Lower leg skin (tissue), 4 donors: ENCODE results near the gene FAM180B. TPM values are rescaled to one million over a fixed set of nuclear protein-coding genes. Genes with fewer than 3 reads are reported as not detected.

Experiments
- DNase-seq, 2 donors: peaks; one replicate each; pipeline ENCODE4 v3.0.0-alpha.2; 2019; ENCODE audit warnings: low spot score in 2 of 2
- H3K4me3 ChIP-seq: fragments of 200-600 bp; sonication (generic); 2 replicates; pipeline ENCODE4 v1.5.1; 2017; ENCODE audit warnings: mild to moderate bottlenecking, low read depth; ENCODE audit not compliant: poor library complexity, severe bottlenecking
- CTCF ChIP-seq, 3 donors: fragments of 450-650 bp; IDR thresholded peaks; one replicate each; pipeline ENCODE4 v1.5.1; 2016; ENCODE audit warnings: antibody characterized with exemption in 3 of 3, mild to moderate bottlenecking in 3 of 3, moderate library complexity in 2 of 3
- POLR2A ChIP-seq, 2 donors: fragments of 450-650 bp; IDR thresholded peaks; one replicate each; pipeline ENCODE4 v1.6.1; 2016 to 2017; ENCODE audit warnings: antibody characterized with exemption in 2 of 2, mild to moderate bottlenecking in 1 of 2, moderate library complexity in 1 of 2
- WGBS, 2 donors: methylation state at CpG; one replicate each; pipeline ENCODE4 v1.1.5; 2018; 5-methylcytosine and 5-hydroxymethylcytosine counted together
- intact Hi-C: fragments of 100-400 bp; cut with DNase I; formaldehyde crosslinking; loops from one replicate; pipeline ENCODE4 v1.15.0; 2023; ENCODE audit warnings: low total_unique reads
- total RNA-seq, 4 donors: library from RNA; depleted of rRNA; stranded (reverse); fragments of >200 nt; gene quantifications; one replicate each; pipeline ENCODE4 v1.1.0, GENCODE V29; 2016

The FAM180B gene
- total RNA-seq, 4 donors from 2014 or later: 0.46 to 6.3 (median 1.4) TPM; not detected in 1

DNA sequence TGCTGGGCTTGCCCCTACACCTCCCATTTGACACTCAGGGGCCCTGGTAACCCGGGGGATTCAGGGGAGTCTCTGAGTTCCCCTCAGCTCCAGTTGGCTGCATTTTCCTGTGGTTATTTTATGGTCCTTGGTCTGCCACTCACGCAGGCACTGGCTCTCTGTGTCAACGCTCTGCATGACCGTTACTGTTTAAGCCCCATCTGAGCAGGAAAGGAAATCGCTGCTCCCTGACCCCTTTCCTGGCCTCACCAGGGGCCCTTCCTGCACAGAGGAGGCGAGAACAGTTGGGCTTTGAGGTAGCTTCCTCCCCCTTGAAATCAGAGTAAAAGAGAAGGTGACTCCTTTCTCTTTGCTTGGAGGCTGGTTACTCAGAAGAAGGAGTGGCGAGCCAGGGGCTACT is 5.3 kb downstream of the FAM180B start:
- intact Hi-C loops: no loop called here
- WGBS, 2 donors: 59 to 78% methylated on average over 7 of the region's 7 CpGs
- no peak for TF ChIP-seq POLR2A (IDR thresholded peaks at IDR 0.05)
- TF ChIP-seq CTCF (IDR thresholded peaks at IDR 0.05): no peak
- no peak overlapping the region for H3K4me3 ChIP-seq
- no peak for DNase-seq

DNA sequence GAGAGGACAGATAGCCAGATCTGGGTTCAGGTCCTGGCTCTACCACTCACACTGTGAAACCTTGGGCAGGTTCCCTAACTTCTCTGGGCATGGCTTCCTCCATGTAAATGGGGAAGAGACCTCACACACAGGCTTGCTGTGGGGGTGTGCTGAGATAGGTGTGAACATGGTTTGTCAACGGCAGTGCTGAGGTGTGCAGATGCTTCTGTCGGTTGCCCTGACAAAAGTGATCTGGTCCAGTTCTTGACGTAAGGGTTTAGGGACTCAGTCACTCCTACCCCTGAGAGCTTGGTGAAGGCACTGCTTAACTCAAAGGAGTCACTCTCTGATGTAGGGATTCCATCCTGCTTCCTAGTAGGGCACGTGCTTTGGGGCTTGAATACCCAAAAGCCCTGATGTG is 5.8 kb downstream of the FAM180B start:
- no peak for DNase-seq
- intact Hi-C loops: no loop called here
- 62 to 74% methylated on average over 4 of the region's 4 CpGs for WGBS, 2 donors
- TF ChIP-seq POLR2A (IDR thresholded peaks at IDR 0.05): no peak
- no peak for TF ChIP-seq CTCF (IDR thresholded peaks at IDR 0.05)
- no peak overlapping the region for H3K4me3 ChIP-seq

GRCh38 chr11:47592970-47593369 is 6.5 kb downstream of the FAM180B start:
- H3K4me3 ChIP-seq: no peak overlapping the region
- TF ChIP-seq CTCF (IDR thresholded peaks at IDR 0.05) (no peak), POLR2A (IDR thresholded peaks at IDR 0.05) (no peak)
- intact Hi-C loops: no loop called here
- no peak for DNase-seq
- 81 to 88% methylated on average over 2 of the region's 2 CpGs for WGBS, 2 donors

- H3K4me3 ChIP-seq: no peak overlapping the region
- TF ChIP-seq CTCF (IDR thresholded peaks at IDR 0.05): no peak
- no peak for TF ChIP-seq POLR2A (IDR thresholded peaks at IDR 0.05)
- 10 to 17% methylated on average over 6 of the region's 6 CpGs for WGBS, 2 donors
- DNase-seq: no peak
- intact Hi-C loops: no loop called here
Measured at GRCh38 chr11:47593492-47593933, 7.0 kb downstream of the FAM180B start.

DNA sequence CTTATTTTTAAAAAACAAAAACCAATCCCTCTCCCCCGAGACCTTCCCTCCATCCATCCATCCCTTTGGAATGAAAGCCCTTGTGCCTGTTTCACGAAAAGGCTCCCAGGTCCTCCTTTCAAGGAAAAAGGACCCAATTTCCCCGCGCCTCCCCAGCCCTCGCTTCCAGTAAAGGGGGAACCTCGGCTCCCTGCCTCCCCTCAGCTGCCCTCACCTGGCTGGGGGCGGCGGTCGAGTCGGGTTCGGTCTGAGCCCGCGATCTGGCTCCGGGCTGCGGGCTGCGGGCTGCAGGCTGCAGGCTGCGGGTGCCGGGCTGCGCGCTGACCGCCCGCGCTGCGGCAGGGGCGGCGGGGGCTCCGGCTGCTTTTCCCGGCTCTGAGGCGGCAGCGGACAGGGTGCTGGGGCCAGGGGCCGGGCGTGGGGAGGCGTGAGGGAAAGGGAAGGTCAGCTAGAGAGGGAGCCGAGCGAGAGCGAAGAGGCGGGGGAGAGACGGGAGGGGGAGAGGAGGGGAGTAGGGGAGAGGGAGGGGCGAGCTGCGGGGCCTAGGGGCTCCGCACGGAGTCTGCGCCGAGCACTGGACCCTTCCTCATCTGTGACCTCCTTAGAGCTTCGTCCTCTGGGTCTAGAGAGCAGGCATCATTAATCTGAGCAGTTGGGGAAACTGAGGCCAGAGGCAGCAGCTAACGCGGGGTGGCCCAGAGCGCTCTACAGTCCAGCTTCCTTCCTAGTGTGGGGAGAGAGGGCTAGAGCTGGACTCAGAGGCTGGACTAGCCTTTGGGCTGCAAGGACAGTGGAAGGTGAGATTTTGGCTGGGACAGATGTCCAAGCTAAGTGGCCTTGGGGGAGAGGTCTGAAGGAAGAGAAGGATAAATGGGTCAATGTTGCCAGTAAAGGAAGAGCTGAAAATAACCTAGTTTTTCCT is 7.7 kb downstream of the FAM180B start, which contains the start of gene C1QTNF4:
Gene C1QTNF4 (minus strand): TSS at position 478 of the 922 bp plus-strand sequence. CDS start 3,601 bp downstream, outside the sequence.
- intact Hi-C loops: no loop called here

More for the DNA sequence above, 7.7 kb downstream of the FAM180B start, which contains the start of gene C1QTNF4:
- TF ChIP-seq CTCF (IDR thresholded peaks at IDR 0.05) (no peak), POLR2A (IDR thresholded peaks at IDR 0.05) (no peak)
- DNase-seq: no peak
- peak within 1 kb of the TSS; percentile 8 for H3K4me3 ChIP-seq
- WGBS, 2 donors: 7% methylated on average over 24 to 44 of the region's 48 CpGs
